ENCODE measurements around the gene DNAJC1. TPM values are rescaled to one million over a fixed set of nuclear protein-coding genes. Genes with fewer than 3 reads are reported as not detected.

DNAJC1 gene
- total RNA-seq, 1 experiment from 2014 or later: 57.8 TPM

GRCh38 chr10:22016046-22016705 is 12.6 kb upstream of the DNAJC1 start:
- Mint-ChIP-seq H3K36me3 (ENCODE audit: insufficient read depth, unreplicated experiment) (peaks cover 6% of the 10 kb centered on the region), H3K9me3 (ENCODE audit: unreplicated experiment) (no peaks in the 10 kb centered on the region), H3K4me3 (ENCODE audit: unreplicated experiment) (no peak overlapping the region), H3K27ac (ENCODE audit: low read depth, unreplicated experiment) (no peak overlapping the region), H3K4me1 (ENCODE audit: insufficient read depth, unreplicated experiment) (peaks cover 6% of the 10 kb centered on the region), H3K27me3 (ENCODE audit: insufficient read depth, unreplicated experiment) (no peaks in the 10 kb centered on the region)
- ChIA-PET CTCF (interaction anchor here (0.6 to 1.2 kb wide), 3 partner anchors 171 to 972 kb away, joined by 3 to 4 read pairs (median 3); no protein-coding TSS in a partner anchor), POLR2A (interaction anchor here (1.4 to 2.2 kb wide), 2 partner anchors 12 to 213 kb away, joined by 6 to 7 read pairs; partner anchors contain the start of gene DNAJC1)
- BruUV-seq (replicated peaks): no TSS peak
- no peak for DNase-seq (ENCODE audit: unreplicated experiment)
- intact Hi-C loops (cut with micrococcal nuclease): no loop called here
- TF ChIP-seq CTCF (IDR thresholded peaks at IDR 0.05; ENCODE audit: unreplicated experiment): no peak

GRCh38 chr10:22010973-22011408 is 7.5 kb upstream of the DNAJC1 start:
- POLR2A ChIA-PET: interaction anchor here (0.6 to 3.1 kb wide), 4 partner anchors 218 to 980 kb away, joined by 4 to 13 read pairs (median 8); partner anchors contain the start of gene COMMD3
- TF ChIP-seq CTCF (IDR thresholded peaks at IDR 0.05; ENCODE audit: unreplicated experiment): peak; percentile 25
- no peak overlapping the region for H3K4me3 Mint-ChIP-seq (ENCODE audit: unreplicated experiment)
- CTCF ChIA-PET: interaction anchor here (0.6 to 2.2 kb wide), 12 partner anchors 9 to 994 kb away, joined by 3 to 16 read pairs (median 4); partner anchors contain the start of gene COMMD3
- H3K4me1 Mint-ChIP-seq (ENCODE audit: insufficient read depth, unreplicated experiment): no peaks in the 10 kb centered on the region
- intact Hi-C loops (cut with micrococcal nuclease): loop anchor here (1.0 kb wide), 1 partner anchor 978 kb away; no protein-coding TSS in a partner anchor
- H3K27ac Mint-ChIP-seq (ENCODE audit: low read depth, unreplicated experiment): no peak overlapping the region
- H3K9me3 Mint-ChIP-seq (ENCODE audit: unreplicated experiment): peaks cover 10% of the 10 kb centered on the region
- DNase-seq (ENCODE audit: unreplicated experiment): peak; percentile 31
- H3K27me3 Mint-ChIP-seq (ENCODE audit: insufficient read depth, unreplicated experiment): no peaks in the 10 kb centered on the region
- H3K36me3 Mint-ChIP-seq (ENCODE audit: insufficient read depth, unreplicated experiment): no peaks in the 10 kb centered on the region
- BruUV-seq (replicated peaks): no TSS peak

GRCh38 chr10:22010539-22010938 is 7.0 kb upstream of the DNAJC1 start:
- Mint-ChIP-seq H3K36me3 (ENCODE audit: insufficient read depth, unreplicated experiment) (no peaks in the 10 kb centered on the region), H3K27me3 (ENCODE audit: insufficient read depth, unreplicated experiment) (no peaks in the 10 kb centered on the region), H3K4me1 (ENCODE audit: insufficient read depth, unreplicated experiment) (no peaks in the 10 kb centered on the region), H3K4me3 (ENCODE audit: unreplicated experiment) (no peak overlapping the region), H3K27ac (ENCODE audit: low read depth, unreplicated experiment) (no peak overlapping the region), H3K9me3 (ENCODE audit: unreplicated experiment) (peaks cover 10% of the 10 kb centered on the region)
- CTCF ChIA-PET: interaction anchor here (0.5 to 2.2 kb wide), 12 partner anchors 17 to 979 kb away, joined by 3 to 16 read pairs (median 4); no protein-coding TSS in a partner anchor
- intact Hi-C loops (cut with micrococcal nuclease): no loop called here
- no peak for DNase-seq (ENCODE audit: unreplicated experiment)
- BruUV-seq (replicated peaks): no TSS peak
- POLR2A ChIA-PET: interaction anchor here (0.6 to 3.1 kb wide), 4 partner anchors 218 to 980 kb away, joined by 4 to 13 read pairs (median 8); partner anchors contain the start of gene COMMD3
- TF ChIP-seq CTCF (IDR thresholded peaks at IDR 0.05; ENCODE audit: unreplicated experiment): no peak

- Mint-ChIP-seq H3K36me3 (ENCODE audit: insufficient read depth, unreplicated experiment) (no peaks in the 10 kb centered on the region), H3K9me3 (ENCODE audit: unreplicated experiment) (peaks cover 10% of the 10 kb centered on the region), H3K4me3 (ENCODE audit: unreplicated experiment) (no peak overlapping the region), H3K27ac (ENCODE audit: low read depth, unreplicated experiment) (no peak overlapping the region), H3K27me3 (ENCODE audit: insufficient read depth, unreplicated experiment) (no peaks in the 10 kb centered on the region), H3K4me1 (ENCODE audit: insufficient read depth, unreplicated experiment) (peaks cover 5% of the 10 kb centered on the region)
- BruUV-seq (replicated peaks): no TSS peak
- DNase-seq (ENCODE audit: unreplicated experiment): no peak
- intact Hi-C loops (cut with micrococcal nuclease): no loop called here
- ChIA-PET POLR2A (interaction anchor here (6.7 kb wide), 1 partner anchor 309 kb away, joined by 89 read pairs; the partner anchor contains the start of gene COMMD3), CTCF (interaction anchor here (0.7 kb wide), 1 partner anchor 151 kb away, joined by 3 read pairs; no protein-coding TSS in a partner anchor)
- no peak for TF ChIP-seq CTCF (IDR thresholded peaks at IDR 0.05; ENCODE audit: unreplicated experiment)
Observed at GRCh38 chr10:22006379-22006884, 2.9 kb upstream of the DNAJC1 start.

Measured in MCF 10A (cell line).